GM13977 (cell line): Measurements from ENCODE around the gene C12orf57.

Experiments used
- DNase-seq: peaks from one replicate; pipeline ENCODE4 v3.0.0; 2012; ENCODE audit warnings: low spot score
- CTCF ChIP-seq: IDR thresholded peaks from 2 replicates; pipeline ENCODE4 v1.5.1; 2012; ENCODE audit warnings: mild to moderate bottlenecking, control low read depth; ENCODE audit not compliant: insufficient read depth; ENCODE audit errors: extremely low read depth, missing control alignments
- in situ Hi-C: fragments of 300-500 bp; cut with MboI; formaldehyde crosslinking; loops from one replicate; pipeline ENCODE4 v1.12.0; 2022; ENCODE audit warnings: low sequenced_read_pairs, low pct_unique_long_range_greater_than_20kb, mixed read lengths, inconsistent platforms; ENCODE audit not compliant: unreplicated experiment

C12orf57 gene

GRCh38 chr12:6953442-6954315 is 9.9 kb downstream of the C12orf57 start:
- DNase-seq = peak; percentile 78
- in situ Hi-C loops = no loop called here
- TF ChIP-seq CTCF = no peak

DNA sequence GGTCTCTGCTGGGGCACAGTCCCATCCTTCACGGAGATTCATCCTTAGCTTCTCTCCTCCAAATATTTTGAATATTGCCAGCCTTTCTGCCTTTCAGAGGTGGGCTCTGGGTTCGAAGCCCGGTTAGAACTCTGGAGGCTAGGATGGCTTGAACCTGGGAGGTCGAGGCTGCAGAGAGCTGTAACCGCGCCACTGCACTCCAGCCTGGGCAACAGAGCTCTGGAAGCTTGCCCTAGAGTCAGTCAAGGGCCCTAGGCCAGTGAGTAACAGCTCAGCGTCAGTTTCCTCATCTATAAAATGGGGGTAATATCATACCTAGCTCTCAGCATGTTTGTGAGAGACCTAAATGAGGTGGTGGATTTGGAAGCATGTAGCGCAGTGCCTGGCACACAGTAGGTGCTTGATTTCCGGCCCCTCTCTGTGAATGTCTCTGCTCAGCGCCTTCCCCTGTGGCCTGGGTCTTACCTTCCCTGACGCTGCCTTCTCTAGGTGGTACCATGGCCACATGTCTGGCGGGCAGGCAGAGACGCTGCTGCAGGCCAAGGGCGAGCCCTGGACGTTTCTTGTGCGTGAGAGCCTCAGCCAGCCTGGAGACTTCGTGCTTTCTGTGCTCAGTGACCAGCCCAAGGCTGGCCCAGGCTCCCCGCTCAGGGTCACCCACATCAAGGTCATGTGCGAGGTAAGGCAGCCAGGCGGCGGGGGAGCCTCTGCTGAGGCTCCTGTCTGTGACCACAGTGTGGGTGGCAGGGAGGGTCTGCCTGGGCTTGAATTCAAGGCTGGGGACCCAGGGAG is 10.7 kb downstream of the C12orf57 start:
- in situ Hi-C loops = no loop called here
- TF ChIP-seq CTCF = no peak
- DNase-seq = no peak

GRCh38 chr12:6955108-6956020 is 11.5 kb downstream of the C12orf57 start:
- in situ Hi-C loops = no loop called here
- no peak for TF ChIP-seq CTCF

DNA sequence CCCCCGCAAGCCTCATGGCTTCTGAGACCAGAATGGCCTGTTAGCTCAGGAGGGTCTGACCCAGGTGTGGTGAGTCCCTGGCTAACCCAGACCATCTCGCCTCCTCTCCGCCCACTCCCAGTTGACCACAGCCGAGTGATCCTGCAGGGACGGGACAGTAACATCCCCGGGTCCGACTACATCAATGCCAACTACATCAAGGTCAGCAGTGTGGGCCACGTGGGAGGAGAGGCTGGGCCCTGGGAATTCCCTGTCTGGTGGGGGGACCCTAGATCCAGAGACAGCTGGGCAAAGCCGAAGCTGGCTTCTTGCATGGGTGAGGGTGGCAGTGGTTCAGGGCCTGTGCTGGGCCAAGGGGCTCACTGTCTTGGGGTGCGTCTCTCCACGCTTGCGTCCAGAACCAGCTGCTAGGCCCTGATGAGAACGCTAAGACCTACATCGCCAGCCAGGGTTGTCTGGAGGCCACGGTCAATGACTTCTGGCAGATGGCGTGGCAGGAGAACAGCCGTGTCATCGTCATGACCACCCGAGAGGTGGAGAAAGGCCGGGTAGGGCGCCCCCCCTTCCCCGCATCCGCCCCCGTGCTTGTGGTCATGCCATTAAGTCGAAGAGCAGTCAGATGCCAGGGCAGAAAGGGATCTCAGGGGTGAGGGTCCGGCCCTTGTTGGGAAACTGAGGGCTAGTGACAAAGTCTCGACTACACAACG is 12.4 kb downstream of the C12orf57 start:
- in situ Hi-C loops = no loop called here

More at GRCh38 chr12:6955108-6956020, 11.5 kb downstream of the C12orf57 start:
- DNase-seq = no peak

DNA sequence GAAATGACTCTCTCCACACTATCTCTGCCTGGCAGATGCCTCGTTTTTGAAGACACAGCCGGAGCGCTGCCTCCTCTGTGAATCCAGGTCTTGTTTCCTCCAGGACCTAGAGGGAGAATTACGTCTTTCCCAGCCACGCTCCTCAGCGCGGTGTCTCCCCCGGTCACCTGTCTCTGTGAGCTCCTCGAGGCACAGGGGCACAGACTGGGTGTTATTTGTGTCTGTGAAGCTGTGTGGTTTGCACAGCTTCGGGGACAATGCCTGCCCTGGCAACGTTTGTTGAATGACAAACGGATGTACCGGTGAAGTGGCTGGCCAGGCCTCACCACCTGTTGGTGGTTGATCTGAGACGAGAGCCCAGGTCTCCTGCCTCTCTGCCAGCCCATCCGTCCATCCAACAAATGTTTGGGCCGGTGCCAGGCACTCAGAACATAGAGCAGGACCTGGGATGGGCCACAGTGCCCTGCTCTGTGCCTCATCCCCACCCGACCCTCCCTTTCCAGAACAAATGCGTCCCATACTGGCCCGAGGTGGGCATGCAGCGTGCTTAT is 13.4 kb downstream of the C12orf57 start:
- no peak for DNase-seq
- no peak for TF ChIP-seq CTCF
- in situ Hi-C loops = no loop called here

More for the DNA sequence above, 12.4 kb downstream of the C12orf57 start:
- no peak for DNase-seq
- no peak for TF ChIP-seq CTCF
